ENCODE measurements around the gene COL5A1.
"Not testable (repeated sequence)": the region's sequence is repeated elsewhere in the genome, so short reads cannot be mapped to it uniquely, and the experiment has no call there.

COL5A1 gene

DNA sequence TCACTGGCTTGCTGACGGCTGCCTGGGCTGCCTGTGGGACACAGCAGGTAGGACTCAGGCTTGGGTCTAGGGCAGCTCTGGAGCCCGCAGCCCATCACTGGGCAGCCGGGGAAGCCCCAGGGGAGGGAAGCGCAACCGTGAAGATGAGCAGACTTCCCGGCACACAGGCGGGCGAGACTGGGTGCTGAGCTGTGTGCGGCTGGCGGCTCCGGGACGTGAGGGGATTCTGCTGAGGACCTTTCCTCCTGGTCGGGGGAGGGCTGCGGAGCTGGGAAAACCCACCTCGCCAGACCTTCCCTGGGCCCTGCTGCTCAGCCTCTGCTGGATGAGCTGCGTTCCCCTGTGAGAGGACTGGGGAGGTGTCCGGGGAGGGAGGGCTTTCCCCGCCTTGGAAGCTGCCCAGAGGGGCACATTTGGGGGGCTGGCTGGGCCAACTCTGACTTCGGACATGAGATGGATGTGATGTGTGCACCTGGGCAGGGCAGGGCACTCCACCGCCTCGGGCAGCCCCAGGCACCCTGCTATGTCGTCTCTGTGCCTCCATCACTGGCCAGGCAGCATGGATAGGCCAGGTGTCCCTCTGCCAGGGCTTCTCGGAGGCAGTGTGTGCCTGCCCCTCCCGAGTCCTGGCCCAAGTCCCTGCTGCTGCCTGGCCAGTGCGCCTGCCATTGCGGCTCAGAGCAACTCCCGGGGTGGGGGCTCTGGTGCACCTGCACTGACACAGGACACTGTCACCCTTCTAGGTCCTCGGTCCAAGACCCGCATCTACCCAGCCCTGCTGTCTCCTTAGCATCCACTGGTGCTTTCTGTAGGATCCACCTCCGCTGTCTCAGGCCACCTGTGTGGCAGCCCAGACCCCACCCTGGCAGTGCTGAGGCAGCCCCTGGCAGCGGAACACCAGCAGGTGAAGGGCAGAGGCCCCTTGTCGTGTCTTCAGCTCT is 66.4 kb downstream of the COL5A1 start:
- DNase-seq (ENCODE audit: low read depth in 3 of 3) = no peak

DNA sequence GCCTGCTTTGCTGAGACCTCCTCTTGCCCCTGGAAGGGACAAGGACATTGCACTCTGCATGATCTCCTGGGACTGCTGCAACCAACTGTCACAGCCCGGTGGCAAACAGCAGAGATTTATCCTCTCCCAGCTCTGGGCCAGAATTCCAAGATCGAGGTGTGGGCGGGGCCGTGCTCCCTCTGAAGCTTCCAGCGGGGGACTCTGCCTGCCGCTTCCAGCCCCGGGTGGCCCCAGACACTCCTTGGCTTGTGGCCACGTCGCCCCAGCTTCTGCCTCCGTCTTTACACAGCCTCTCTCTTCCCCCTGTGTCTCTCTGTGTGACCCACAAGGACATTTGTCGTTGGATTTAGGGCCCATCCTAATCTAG is 67.1 kb downstream of the COL5A1 start:
- DNase-seq (ENCODE audit: low read depth in 3 of 3) = no peak

DNA sequence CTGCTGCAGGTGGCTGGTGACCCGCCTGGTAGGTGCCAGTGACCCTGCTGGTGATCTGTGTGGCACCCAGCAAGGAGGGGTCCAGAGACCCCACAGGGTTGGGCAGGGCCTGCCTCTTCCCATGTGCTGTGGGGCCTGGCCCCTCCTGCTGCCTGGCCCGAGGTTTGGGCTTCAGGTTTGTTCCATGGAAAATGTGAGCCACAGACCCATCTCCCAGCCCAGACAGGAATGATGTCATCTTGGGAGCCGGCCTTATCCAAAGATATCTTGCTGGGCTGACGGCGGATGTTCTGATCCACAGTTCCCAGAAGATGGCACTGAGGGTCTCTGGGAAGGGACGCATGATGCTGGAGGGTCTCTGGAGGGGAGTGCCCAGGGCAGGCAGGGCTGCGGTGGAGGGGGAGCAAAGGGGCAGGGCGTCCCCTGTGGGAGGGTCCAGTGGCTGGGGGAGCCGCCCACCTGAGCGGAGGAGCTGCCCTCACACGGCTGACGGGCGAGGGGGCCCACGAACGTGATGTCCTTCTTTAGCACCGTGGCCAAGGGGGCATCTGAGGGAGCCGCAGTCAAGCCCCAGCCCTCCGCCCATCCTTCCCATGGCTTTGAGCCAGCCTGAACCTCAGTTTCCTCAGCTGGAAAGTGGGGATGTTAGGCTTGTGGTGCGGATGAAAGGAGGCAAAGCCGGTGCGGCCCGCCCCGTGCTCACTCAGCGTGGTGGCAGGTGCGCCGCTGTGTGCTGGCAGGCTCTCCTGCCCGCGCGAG is 68.1 kb downstream of the COL5A1 start:
- DNase-seq (ENCODE audit: low read depth in 3 of 3) = no peak

DNA sequence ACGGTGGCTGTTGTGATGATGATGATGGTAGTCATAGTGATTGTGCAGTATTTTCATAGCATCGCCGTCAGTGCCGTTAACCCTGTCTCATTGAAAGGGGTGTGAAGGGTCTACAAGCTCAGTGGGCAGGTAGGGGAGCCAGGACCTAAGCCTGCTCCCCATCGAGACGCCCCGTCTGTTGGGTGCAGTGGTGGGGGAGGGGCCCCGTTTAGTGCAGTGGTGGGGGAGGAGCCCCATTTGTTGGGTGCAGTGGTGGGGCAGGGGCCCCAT is 68.6 kb downstream of the COL5A1 start:
- DNase-seq (ENCODE audit: low read depth in 3 of 3) = no peak

DNA sequence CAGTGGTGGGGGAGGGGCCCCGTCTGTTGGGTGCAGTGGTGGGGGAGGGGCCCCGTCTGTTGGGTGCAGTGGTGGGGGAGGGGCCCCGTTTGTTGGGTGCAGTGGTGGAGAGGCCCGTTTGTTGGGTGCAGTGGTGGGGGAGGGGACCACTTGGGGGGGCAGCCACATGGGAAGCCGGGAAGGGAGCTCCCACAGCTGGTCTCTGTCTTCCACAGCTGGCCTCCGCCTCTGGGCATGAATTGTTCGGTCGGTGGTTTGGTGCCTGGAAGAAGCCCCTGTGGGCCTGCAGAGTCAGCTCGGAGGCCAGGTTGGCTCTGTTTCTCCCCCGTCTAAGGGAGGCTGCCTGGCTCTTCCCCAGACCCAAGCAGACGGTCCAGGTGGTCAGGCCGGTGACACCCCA is 69.3 kb downstream of the COL5A1 start:
- DNase-seq (ENCODE audit: low read depth in 3 of 3) = no peak

DNA sequence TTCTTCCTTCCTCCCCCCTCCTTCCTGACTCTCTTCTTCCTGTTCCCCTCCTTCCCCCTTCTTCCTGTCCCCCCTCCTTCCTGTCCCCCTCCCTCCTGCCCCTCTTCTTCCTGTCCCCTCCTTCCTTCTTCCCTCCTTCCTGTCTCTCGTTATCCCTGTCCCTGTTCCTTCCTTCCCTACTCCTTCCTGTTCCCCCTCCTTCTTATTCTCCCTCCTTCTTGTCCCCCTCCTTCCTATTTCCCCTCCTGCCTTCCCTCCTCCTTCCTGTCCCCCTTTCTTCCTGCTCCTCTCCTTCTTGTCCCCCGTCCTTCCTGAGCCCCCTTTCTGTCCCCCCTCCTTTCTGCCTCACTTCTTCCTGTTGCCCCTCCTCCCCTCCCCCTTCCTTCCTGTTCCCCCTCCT is 70.6 kb downstream of the COL5A1 start:
- no peak for DNase-seq (ENCODE audit: low read depth in 3 of 3)

DNA sequence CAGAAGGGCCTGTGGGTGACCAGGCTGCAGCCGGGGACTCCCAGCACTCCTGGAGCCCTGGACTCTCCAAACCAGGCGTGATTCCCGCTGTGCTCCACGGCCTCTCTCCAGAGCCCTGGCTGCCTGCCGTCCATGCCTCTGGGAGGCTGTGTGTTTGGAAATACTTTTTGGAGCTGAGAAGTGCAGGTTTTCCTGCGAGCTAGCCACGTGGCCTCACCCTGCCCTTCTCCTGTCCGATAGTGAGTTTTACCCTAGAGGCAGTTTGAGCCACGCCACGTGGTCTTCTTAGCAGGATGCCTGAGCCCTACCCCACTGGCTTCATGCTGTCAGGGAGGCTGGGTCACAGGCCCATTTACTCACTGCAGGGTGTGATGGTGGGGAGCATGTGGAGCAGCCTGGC is 71.3 kb downstream of the COL5A1 start:
- no peak for DNase-seq (ENCODE audit: low read depth in 3 of 3)

DNA sequence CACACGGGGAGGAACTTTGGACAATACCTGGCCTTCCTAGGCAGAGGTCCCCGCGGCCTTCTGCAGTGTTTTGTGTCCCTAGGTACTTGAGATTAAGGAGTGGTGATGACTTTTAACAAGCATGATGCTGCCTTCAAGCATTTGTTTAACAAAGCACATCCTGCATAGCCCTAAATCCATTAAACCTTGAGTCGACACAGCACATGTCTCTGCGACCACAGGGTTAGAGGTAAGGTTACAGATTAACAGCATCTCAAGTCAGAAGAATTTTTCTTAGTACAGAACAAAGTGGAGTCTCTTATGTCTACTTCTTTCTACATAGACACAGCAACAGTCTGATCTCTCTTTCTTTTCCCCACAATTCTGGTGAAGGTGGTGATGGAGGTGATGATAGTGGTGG is 73.9 kb downstream of the COL5A1 start:
- not testable (repeated sequence) for DNase-seq (ENCODE audit: low read depth in 3 of 3)

DNA sequence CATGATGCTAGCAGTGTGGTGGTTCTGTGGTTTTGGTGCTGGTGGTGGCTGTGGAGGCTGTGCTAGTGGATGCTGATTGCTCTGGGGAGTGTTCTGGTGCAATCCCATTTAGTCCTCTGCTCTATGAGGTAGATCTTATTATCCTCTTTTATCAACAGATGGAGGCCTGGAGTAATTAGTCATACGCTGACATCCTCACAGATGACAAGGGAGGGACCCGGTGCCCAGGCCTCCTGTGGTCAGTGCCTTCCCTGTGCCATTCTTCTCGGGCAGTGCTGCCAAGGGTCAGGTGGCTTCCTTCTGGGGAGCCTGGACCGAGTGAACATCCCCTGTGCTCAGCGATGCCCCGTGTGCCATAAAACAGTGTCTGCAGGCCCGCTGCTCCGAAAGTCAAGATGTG is 74.5 kb downstream of the COL5A1 start:
- DNase-seq (ENCODE audit: low read depth in 3 of 3) = no peak

DNA sequence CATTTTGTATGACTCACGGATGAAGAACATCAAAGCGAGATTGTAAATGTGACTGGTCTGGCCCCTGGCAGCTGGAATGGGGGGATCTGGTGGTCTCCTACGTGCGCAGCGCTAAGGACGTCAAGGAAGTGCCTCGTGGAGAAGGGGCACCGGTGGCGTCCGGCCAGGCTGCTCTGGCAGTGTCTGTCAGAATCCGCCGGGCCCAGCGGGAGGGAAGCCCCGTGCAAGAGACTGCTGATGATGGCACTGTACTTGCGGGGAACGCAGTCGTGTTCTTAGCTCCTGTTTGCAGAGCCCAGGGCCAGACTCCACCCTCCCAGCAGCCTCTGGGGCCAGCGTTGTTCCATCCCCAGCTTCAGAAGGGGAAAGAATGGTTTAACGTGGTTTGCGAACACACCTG is 75.5 kb downstream of the COL5A1 start:
- DNase-seq (ENCODE audit: low read depth in 3 of 3) = no peak

DNA sequence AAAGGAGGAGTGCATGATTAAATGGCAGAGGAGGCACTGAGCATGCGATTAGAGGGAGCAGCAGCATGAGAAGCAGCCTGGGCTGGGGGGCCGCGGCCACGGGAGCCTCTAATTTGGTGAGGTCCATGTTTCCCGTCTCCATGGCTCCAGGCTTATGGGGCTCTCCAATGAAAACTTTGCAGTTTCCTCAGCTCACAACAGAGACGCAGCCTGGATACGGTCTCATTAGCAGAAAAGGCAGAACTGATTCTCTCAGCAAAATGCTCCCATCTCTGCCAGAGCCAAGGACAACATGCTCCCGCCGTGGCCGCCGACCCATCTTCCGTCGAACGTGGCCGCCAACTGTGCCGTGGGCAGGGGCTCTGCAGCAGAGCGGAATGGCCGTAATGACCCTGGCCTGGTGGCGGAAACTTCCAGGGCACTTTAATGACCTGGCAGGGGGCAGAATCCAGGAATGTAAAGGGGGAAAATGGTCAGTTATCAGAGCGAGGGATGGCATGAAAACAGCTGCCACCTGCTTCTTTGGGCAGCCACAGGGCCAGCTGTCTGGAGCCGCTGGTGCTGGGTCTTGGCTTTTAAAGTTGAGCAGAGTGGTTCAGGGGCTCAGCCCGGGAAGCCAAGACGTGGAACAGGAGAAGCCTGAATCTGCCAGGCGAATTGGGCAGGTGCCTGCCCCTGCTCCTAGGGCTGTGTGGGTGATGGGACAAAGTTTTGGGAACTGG is 76.5 kb downstream of the COL5A1 start:
- DNase-seq (ENCODE audit: low read depth in 3 of 3) = no peak

DNA sequence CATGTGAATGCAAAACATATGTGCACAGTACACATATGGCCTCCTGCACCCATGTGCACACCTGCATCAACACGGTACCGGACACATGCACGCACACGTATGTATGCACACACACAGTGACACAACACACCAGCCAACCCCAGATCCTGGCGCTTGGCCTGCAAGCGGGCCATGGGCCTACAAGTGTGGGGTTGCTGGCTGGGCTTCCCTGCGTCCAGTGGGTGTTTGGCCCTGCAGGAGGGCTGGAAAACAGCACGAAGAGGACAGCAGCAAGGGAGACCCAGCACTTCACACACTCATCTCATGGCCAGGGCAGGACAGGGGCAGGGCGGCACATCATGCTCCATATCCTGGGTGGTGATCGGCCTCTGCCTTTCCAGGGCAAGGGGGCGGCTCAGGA is 77.7 kb downstream of the COL5A1 start:
- no peak for DNase-seq (ENCODE audit: low read depth in 3 of 3)

DNA sequence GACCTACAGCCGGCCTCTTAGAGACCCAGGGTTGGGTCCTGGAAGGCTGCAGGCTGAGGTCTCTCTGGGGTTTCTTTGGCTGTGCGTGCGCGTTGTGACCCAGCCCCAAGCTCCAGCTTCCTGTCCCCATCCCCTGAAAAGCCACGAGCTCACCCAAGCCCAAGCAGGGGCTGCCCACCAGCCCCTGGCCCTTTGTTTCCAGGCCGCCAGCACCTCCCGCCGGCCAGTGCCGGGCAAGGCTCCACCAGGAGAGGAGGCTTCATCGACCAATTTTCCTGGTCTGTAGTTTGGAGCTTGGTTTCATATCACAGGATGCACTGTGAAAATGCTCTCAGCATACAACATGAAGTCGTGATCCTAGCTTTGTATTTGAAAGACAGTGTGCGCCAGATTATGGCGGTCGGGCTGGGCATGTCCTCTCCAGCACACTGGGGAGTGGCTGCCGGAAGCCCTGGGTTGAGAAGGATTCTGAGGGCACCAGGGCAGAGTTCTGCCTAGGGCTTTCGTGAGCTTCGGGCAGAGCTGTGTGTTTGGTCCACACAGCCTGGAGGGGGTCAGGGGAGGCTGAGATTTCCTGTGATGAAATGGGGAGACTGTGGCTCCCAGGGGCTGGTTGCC is 78.6 kb downstream of the COL5A1 start:
- no peak for DNase-seq (ENCODE audit: low read depth in 3 of 3)

DNA sequence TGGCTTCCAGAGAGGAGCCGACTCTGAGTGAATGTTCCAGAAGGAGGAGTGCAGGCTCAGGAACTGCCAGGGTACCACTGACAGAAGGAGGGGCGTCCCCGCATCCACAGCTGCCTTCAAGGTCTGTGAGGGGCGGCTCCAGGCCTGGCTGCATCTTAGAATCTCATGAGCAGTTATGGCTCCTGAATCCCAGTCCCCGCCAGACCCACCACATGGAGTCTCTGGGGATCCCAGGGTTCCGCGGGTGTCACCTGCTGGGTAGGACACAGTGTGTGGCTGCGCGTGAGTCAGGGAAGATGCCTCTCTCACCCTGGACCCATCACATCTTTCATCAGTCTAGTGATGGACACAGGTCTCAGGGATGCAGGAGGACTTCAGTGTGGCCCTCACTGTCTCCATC is 79.2 kb downstream of the COL5A1 start:
- DNase-seq (ENCODE audit: low read depth in 3 of 3) = no peak

DNA sequence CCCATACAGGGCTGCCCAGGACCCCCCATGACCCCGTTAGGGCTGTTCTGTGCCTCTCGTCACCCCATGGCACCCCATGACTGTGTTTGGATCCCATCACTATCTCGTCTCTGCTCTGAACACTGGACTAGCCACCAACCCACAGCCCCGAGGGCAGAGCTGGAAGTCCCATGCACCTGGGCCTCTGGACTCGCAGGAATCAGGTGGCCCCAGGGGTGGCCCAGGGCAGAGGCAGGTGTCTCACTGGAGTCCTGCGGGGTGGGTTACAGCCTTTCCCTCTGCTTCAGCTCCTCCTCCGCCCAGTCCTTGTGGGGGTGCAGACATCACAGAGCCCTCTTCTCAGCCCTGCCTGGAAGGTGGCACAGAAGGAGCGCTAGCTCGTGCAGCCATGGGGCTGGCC is 79.7 kb downstream of the COL5A1 start:
- DNase-seq (ENCODE audit: low read depth in 3 of 3) = no peak

DNA sequence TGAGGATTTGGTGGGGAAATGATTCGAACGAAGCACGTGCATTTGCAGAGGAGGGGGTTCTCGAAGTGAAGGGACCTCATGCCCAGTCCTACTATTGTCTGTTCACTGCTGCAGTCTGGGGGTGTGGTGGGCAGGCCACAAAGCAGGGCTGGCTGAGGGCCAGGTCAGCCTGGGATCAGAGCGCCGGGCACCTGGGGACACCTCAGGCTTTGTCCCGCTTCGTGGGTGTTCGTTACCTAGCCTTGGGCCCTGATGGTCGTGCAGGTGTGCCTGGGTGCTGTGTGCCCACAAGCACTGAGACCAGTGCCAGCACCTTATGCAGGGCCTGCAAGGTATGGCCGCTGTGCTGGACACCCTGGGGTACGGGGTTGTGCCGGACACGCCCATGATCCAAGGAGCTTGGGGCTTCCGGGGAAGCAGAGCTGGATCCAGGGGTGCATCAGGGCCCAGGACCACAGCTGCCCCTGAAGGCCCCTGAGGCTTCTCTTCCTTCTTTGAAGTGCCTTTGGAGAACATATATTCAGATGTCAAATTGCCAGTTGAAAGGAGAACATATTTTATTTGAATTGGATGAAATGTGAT is 80.6 kb downstream of the COL5A1 start:
- DNase-seq (ENCODE audit: low read depth in 3 of 3) = no peak

DNA sequence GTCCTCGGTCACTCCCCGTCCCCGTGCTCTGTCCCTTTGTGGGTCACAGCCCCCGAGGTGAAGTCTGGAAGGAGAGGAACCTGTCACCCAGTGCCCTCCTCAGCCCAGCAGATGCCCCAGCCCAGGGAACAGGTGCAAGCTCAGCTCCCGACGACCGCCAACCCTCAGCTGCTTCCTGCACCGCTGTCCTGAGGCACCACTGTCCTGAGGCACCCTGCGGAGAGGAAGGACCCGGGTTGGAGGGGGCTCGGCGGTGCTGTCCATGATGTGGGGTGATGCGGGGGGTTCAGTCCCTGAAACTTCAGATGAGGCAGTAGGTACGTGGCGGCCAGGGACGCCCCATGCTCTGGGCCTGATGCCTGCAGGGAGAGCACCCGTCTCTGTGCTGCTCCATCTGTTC is 81.4 kb downstream of the COL5A1 start:
- DNase-seq (ENCODE audit: low read depth in 3 of 3) = no peak

DNA sequence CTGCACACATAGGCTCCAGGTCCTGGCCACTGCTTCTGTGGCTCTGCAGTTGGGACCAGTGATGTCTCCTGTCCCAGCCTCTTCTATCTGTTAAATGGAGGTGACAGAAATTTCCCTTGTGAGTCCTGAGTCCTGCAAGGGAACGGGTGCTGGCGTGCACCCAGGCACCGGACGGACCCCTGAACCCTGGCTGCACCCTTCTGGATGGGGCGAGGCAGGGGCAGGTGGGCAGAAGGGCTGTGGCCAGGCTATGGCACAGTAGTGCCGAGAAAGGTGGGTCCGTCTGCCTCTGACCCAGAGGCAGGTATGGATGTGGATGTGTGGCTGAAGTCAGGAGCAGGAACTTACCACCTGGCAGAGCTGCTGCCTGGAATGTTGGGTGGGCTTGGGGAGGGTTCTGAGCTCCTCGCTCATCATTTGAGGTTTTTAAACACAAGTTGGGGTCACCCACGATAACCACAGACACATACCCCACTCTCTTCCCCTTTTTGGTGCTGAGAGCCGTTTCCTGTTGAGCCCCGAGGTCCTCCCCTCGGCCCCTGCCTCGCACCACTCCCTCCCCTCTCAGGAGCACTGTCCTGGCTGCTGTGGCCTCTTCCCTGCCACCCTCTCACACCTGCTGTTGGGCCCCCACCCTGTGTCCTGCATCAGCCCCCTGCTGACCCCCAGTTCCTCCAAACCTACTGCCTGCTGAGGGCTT is 82.0 kb downstream of the COL5A1 start:
- DNase-seq (ENCODE audit: low read depth in 3 of 3) = no peak

DNA sequence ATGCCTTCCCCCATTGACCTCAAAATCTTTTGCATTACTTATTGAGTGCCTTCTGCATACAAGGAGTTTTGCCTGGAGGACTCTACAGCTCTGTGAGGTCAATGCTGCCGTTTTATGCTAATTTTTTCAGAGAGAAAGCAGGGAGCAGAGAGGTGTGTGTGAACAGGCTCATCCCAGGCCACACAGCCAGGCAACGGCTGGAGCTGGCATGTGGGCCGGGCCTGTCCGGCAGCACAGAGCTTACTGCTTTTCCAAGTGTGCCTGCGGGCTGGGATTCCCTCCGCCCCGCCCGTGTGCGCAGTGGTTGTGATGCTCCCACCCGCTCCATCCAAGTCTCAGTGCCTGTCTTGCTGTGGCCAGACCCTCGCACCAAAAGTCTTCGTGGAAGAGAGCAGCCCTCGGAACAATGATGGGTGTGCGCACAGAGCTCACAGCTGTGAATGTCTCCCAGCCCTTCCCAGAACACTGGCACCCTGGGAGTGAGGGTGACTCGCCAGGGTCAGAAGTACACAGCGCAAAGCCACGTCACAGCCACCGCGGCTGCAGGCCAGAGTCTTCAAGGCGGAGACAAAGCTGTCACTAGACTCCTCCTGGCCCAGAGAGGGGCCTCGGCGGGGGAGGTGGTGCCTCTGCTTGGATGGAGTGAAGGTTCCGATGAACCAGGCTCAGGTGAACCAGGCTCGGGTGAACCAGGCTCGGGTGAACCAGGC is 82.8 kb downstream of the COL5A1 start:
- no peak for DNase-seq (ENCODE audit: low read depth in 3 of 3)

DNA sequence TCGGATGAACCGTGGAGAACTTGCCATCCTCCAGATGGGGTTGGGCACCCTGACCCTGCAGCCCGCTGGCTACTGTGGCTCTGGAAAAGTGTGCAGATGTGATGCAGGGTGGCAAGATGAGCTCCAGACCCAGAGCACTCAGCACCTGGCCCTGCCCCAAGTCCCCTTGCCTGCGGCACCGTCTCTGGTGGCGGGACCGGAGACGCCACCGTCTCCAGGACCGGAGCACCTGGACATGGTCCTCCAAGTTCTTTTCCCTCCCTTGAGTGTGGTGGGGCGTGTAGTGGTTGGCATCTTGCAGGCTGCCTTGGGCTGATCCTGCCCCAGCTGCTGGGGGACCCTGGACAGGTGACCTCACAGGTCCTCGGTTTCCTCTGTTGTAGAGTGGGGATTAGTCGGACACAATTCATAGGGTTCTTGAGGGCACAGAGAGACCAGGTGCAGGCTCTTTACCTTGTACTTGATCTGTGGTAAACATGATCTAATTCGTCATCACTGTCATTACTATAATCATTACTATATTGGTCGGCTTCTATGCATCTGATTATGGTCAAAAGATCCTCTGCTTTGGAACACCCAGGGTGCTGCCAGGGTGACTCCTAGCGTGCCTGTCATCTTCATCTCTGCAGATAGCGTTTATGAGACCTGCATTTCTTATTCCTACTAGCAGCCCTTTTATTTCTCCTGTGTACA is 83.5 kb downstream of the COL5A1 start:
- DNase-seq (ENCODE audit: low read depth in 3 of 3) = no peak

Measured in stimulated activated CD4-positive, alpha-beta T cell treated with anti-CD3 and anti-CD28 coated beads, TNF-alpha, amount 100 ng/mL, for 4 hours (primary cell).